Mammary epithelial cell (primary cell): ENCODE results near the gene PEMT.

Experiments
- CTCF ChIP-seq, 2 donors: IDR thresholded peaks in 1 of 2; conservative IDR thresholded peaks in 1 of 2; 2 replicates each; pipeline ENCODE4 v1.5.1; 2011 to 2012; ENCODE audit warnings: inconsistent platforms in 2 of 2, low read length in 2 of 2, mild to moderate bottlenecking in 2 of 2, control low read depth in 1 of 2, low read depth in 1 of 2; ENCODE audit not compliant: insufficient read depth in 1 of 2; ENCODE audit errors: extremely low read depth in 1 of 2
- EZH2 ChIP-seq: IDR thresholded peaks from 2 replicates; pipeline ENCODE4 v1.6.1; 2012; ENCODE audit warnings: low read length, inconsistent platforms, borderline replicate concordance

DNA sequence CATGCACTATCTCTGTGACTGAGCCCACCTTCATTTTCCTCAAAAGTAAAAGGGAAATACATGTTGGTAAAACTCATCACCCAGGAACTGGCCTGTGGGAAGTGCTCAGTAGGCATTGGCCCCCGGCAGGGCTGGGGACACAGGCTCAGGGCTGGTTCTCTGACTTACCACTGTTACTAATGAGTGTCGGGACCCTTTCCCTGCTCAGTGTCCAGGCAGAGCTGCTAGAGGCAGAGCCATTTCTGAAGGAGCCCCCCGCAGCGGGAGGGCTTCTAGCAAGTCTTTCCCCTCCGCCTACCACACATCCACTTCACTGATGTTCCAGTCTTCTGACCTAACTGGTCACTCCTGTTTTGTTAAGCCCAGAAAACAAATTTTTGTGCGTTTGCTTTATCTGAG, 1.7 kb upstream of the PEMT start:
- TF ChIP-seq CTCF (conservative IDR thresholded peaks at IDR 0.05 in 1 of 2, IDR thresholded peaks at IDR 0.05 in 1 of 2; ENCODE audit: extremely low read depth in 1 of 2, insufficient read depth in 1 of 2, low read depth in 1 of 2, low read length in 2 of 2) (no peak), EZH2 (no peak)
